ENCODE results near the gene TFEB.

TFEB gene

DNA sequence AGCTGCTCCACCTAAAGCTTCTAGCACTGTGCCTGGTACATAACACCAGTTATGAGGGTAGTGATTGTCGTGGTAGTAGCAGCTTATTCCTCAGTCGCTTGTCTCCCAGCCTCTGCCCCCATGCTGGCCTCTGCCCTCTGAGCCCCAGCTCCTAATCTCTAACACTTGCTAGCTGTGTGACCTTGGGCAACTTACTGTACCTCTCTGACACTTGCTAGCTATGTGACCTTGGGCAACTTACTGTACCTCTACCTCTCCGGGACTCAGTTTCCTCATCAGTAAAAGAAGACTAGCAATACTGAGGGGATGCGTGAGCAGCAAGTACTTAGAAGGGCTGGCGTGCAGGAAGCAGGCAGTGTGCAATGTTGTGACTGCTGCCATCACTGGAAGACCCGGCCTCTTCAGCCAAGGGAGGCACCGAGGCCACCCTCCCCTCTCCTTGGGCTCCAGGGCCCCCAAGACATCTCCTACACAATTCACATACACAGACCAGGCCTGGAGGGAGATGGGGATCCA is 87.3 kb downstream of the TFEB start:
- Histone ChIP-seq H3K9me3 (ENCODE audit: insufficient read depth, low read depth, low read length) (no peaks in the 10 kb centered on the region), H3K4me3 (ENCODE audit: low read length) (no peak overlapping the region), H3K27me3 (ENCODE audit: insufficient read depth, low read length) (peaks cover 10% of the 10 kb centered on the region; the same call in 1 of the 2 replicates), H3K36me3 (ENCODE audit: insufficient read depth, low read depth, low read length) (peaks cover 30% of the 10 kb centered on the region), H3K27ac (ENCODE audit: low read length) (no peak overlapping the region), H3K9ac (ENCODE audit: low read depth, low read length) (no peak overlapping the region), H3K4me1 (ENCODE audit: insufficient read depth, low read length) (peaks cover 22% of the 10 kb centered on the region)

- no peak overlapping the region for H3K4me3 ChIP-seq (ENCODE audit: low read length)
- peaks cover 20% of the 10 kb centered on the region for H3K27me3 ChIP-seq (ENCODE audit: insufficient read depth, low read length)
- peaks cover 30% of the 10 kb centered on the region for H3K36me3 ChIP-seq (ENCODE audit: insufficient read depth, low read depth, low read length)
- no peaks in the 10 kb centered on the region for H3K9me3 ChIP-seq (ENCODE audit: insufficient read depth, low read depth, low read length)
- H3K4me1 ChIP-seq (ENCODE audit: insufficient read depth, low read length) = peaks cover 22% of the 10 kb centered on the region
- no peak overlapping the region for H3K9ac ChIP-seq (ENCODE audit: low read depth, low read length)
- H3K27ac ChIP-seq (ENCODE audit: low read length) = no peak overlapping the region
These were observed 88.3 kb downstream of the TFEB start for GRCh38 chr6:41647061-41647511.

DNA sequence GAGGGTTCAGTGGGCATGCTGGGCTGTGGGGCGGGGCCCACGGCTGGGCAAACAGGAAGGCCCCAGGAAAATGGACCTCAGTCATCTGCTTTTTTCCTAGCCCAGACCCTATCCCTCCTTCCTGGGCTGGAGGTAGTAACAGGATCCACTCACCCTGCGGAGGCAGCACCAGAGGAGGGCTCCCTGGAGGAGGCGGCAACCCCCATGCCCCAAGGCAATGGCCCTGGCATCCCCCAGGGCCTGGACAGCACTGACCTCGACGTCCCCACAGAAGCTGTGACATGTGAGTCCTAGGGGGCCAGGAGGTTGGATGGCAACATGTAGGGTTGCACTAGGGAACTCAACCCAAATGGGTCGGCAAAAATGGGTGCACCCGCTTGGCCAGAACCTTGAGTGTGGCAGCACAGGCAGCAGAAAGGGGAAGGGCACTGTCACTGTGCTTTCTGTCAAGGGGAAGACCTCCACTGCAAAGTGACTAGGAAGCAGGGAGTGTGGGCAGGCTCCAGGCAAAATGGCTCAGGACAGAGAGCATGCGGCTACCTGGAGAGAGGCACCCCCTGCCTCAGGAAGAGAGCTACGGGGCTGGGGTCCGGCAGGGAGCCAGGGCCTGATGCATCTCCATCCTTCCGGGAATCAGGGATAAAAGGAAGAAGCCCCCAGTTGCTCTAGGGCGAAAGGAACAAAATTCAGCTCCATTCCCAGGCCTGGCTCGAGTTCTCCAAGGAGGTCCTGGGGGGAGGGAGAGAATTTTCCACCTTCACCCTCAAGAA is 89.2 kb downstream of the TFEB start:
- Histone ChIP-seq H3K36me3 (ENCODE audit: insufficient read depth, low read depth, low read length) (peaks cover 28% of the 10 kb centered on the region), H3K4me3 (ENCODE audit: low read length) (no peak overlapping the region), H3K27me3 (ENCODE audit: insufficient read depth, low read length) (peaks cover 28% of the 10 kb centered on the region)

DNA sequence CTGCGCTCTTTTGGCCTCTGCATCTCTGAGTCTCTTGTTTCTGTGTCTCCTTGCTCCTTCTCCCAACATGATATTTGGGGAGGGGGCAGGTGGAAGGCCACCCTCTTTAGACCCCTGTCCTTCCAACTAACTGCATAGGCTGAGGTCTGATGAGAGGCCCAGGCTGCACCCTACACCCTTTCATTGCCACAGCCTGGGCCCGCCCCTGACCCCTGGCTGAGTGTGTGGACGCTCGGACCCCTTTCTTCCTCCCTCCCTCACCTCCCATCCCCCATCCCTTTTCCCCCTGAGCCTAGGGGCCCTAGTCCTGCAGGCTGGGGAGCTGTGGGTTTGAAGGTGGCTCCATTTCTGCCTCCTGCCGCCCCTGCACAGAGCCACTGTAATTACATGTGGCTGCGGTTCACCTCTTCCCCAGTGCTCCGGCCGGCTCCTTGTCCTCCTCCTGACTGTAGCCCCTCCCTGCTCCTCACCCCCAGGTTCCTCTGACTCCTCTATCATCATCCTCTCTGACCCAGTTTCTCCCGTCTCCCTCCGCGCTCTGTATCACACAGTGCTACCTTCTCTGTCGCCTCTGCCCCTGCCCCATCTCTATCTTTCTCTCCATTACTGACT is 90.3 kb downstream of the TFEB start:
- Histone ChIP-seq H3K9ac (ENCODE audit: low read depth, low read length) (no peak overlapping the region), H3K27ac (ENCODE audit: low read length) (no peak overlapping the region), H3K4me1 (ENCODE audit: insufficient read depth, low read length) (peaks cover 30% of the 10 kb centered on the region), H3K36me3 (ENCODE audit: insufficient read depth, low read depth, low read length) (peaks cover 24% of the 10 kb centered on the region), H3K4me3 (ENCODE audit: low read length) (peak overlapping the region; percentile 7; the same call in 1 of the 2 replicates), H3K9me3 (ENCODE audit: insufficient read depth, low read depth, low read length) (no peaks in the 10 kb centered on the region), H3K27me3 (ENCODE audit: insufficient read depth, low read length) (peaks cover 39% of the 10 kb centered on the region)

More for the DNA sequence above, 89.2 kb downstream of the TFEB start:
- Histone ChIP-seq H3K9me3 (ENCODE audit: insufficient read depth, low read depth, low read length) (no peaks in the 10 kb centered on the region), H3K9ac (ENCODE audit: low read depth, low read length) (no peak overlapping the region), H3K27ac (ENCODE audit: low read length) (no peak overlapping the region), H3K4me1 (ENCODE audit: insufficient read depth, low read length) (peaks cover 22% of the 10 kb centered on the region)

- Histone ChIP-seq H3K27ac (ENCODE audit: low read length) (no peak overlapping the region), H3K27me3 (ENCODE audit: insufficient read depth, low read length) (peaks cover 47% of the 10 kb centered on the region), H3K36me3 (ENCODE audit: insufficient read depth, low read depth, low read length) (peaks cover 20% of the 10 kb centered on the region), H3K4me1 (ENCODE audit: insufficient read depth, low read length) (peaks cover 38% of the 10 kb centered on the region), H3K9ac (ENCODE audit: low read depth, low read length) (no peak overlapping the region; the same call in 1 of the 2 replicates), H3K9me3 (ENCODE audit: insufficient read depth, low read depth, low read length) (no peaks in the 10 kb centered on the region), H3K4me3 (ENCODE audit: low read length) (peak overlapping the region; percentile 1; the same call in 1 of the 2 replicates)
These were observed 91.0 kb downstream of the TFEB start for GRCh38 chr6:41644297-41644879.

DNA sequence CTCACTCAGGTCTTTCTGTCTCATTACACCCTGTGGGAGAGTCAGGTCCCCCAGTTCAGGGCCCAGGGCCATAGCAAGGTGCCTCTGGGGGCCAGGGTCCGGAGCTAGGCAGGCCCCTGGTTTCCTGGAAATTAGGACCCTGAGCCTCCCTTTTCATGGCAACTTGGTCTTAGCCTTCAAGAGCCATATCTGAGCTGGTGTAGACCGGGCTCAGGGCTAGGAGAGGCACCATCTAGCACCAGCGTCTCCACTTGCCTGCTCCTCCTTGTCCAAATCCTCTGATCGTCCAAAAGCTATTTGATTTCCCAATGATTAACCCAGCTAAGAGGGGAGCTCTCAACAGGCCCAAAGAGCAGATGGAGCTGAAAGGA is 91.5 kb downstream of the TFEB start:
- H3K36me3 ChIP-seq (ENCODE audit: insufficient read depth, low read depth, low read length) = peaks cover 20% of the 10 kb centered on the region
- no peak overlapping the region for H3K27ac ChIP-seq (ENCODE audit: low read length)
- H3K9ac ChIP-seq (ENCODE audit: low read depth, low read length) = no peak overlapping the region; the same call in 1 of the 2 replicates
- peaks cover 38% of the 10 kb centered on the region for H3K4me1 ChIP-seq (ENCODE audit: insufficient read depth, low read length)
- peaks cover 52% of the 10 kb centered on the region for H3K27me3 ChIP-seq (ENCODE audit: insufficient read depth, low read length)
- no peak overlapping the region for H3K4me3 ChIP-seq (ENCODE audit: low read length)
- no peaks in the 10 kb centered on the region for H3K9me3 ChIP-seq (ENCODE audit: insufficient read depth, low read depth, low read length)

- Histone ChIP-seq H3K4me3 (ENCODE audit: low read length) (no peak overlapping the region), H3K9ac (ENCODE audit: low read depth, low read length) (no peak overlapping the region; the same call in 1 of the 2 replicates), H3K27ac (ENCODE audit: low read length) (no peak overlapping the region), H3K36me3 (ENCODE audit: insufficient read depth, low read depth, low read length) (peaks cover 17% of the 10 kb centered on the region), H3K27me3 (ENCODE audit: insufficient read depth, low read length) (peaks cover 57% of the 10 kb centered on the region), H3K9me3 (ENCODE audit: insufficient read depth, low read depth, low read length) (no peaks in the 10 kb centered on the region), H3K4me1 (ENCODE audit: insufficient read depth, low read length) (peaks cover 38% of the 10 kb centered on the region)
These were observed 92.2 kb downstream of the TFEB start for GRCh38 chr6:41642960-41643898.

- H3K36me3 ChIP-seq (ENCODE audit: insufficient read depth, low read depth, low read length) = peaks cover 14% of the 10 kb centered on the region; the same call in 1 of the 2 replicates
- H3K9me3 ChIP-seq (ENCODE audit: insufficient read depth, low read depth, low read length) = no peaks in the 10 kb centered on the region
- H3K4me1 ChIP-seq (ENCODE audit: insufficient read depth, low read length) = peaks cover 38% of the 10 kb centered on the region
- H3K4me3 ChIP-seq (ENCODE audit: low read length) = no peak overlapping the region
- H3K27ac ChIP-seq (ENCODE audit: low read length) = no peak overlapping the region
- no peak overlapping the region for H3K9ac ChIP-seq (ENCODE audit: low read depth, low read length)
- peaks cover 66% of the 10 kb centered on the region for H3K27me3 ChIP-seq (ENCODE audit: insufficient read depth, low read length)
These were observed 93.1 kb downstream of the TFEB start for GRCh38 chr6:41642090-41642959.

DNA sequence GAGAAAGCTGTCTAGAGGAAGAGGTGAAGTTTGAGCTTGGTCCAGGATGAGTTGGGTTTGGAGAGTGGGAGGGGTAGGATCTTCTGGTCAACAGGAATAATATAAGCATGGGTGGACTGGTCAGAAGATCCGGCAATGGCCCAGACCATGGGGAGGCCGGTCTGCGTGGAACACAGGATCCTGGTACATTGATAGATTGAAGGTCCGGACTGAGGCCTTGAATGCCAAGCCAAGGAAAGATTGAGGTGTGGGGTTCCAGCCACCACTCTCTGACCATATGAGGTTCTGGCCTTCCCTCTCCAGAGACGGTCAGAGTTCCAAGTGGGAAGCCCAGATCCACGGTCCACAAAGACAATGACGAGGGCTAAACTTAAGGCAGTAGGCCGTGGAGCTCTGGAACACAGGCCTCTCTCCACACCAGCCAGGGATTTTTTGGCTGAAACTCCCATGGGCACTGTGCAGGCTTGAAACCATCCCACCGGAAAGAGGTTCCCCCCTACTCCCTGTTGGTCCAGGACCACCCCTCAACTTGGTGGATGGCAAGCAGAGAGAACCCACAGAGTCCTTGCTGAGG is 94.0 kb downstream of the TFEB start:
- Histone ChIP-seq H3K9me3 (ENCODE audit: insufficient read depth, low read depth, low read length) (no peaks in the 10 kb centered on the region), H3K27me3 (ENCODE audit: insufficient read depth, low read length) (peaks cover 75% of the 10 kb centered on the region), H3K4me3 (ENCODE audit: low read length) (no peak overlapping the region), H3K36me3 (ENCODE audit: insufficient read depth, low read depth, low read length) (peaks cover 5% of the 10 kb centered on the region; the same call in 1 of the 2 replicates), H3K4me1 (ENCODE audit: insufficient read depth, low read length) (peaks cover 38% of the 10 kb centered on the region), H3K9ac (ENCODE audit: low read depth, low read length) (no peak overlapping the region), H3K27ac (ENCODE audit: low read length) (no peak overlapping the region)

DNA sequence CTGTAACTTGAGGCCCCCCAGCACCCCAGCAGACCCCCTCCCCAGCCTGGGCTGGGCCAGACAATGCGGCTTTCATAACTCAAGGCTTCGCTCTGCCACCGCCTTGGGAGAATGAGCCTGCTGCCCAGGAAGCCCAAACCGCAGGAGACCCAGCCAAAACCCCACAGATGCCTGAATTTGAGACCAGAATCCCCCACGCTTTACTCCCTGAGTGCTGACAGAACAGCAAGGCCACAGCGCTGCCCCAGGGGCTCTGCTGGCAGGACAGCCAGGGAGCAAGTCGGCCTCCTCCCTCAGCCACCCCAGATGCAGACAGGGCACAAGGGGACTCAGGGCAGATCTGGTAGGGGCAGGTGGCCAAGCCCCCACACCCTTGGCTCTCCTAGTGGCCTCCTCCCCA is 95.0 kb downstream of the TFEB start:
- Histone ChIP-seq H3K36me3 (ENCODE audit: insufficient read depth, low read depth, low read length) (no peaks in the 10 kb centered on the region; the same call in 1 of the 2 replicates), H3K4me3 (ENCODE audit: low read length) (peak overlapping the region; percentile 88; the same call in 1 of the 2 replicates), H3K9ac (ENCODE audit: low read depth, low read length) (no peak overlapping the region), H3K9me3 (ENCODE audit: insufficient read depth, low read depth, low read length) (no peaks in the 10 kb centered on the region), H3K4me1 (ENCODE audit: insufficient read depth, low read length) (peaks cover 34% of the 10 kb centered on the region), H3K27me3 (ENCODE audit: insufficient read depth, low read length) (peaks cover 81% of the 10 kb centered on the region), H3K27ac (ENCODE audit: low read length) (no peak overlapping the region)

All from iPS-20b (cell line).